Lung (tissue), 12 donors: ENCODE measurements around the gene ATXN1. TPM values are rescaled to one million over a fixed set of nuclear protein-coding genes. Genes with fewer than 3 reads are reported as not detected.

Experiments
- ATAC-seq: fragments of 200-7000 bp; cut with Tn5 transposase; one replicate; pipeline ENCODE4 v1.9.1; 2020; ENCODE audit warnings: moderate number of reproducible peaks; ENCODE audit not compliant: insufficient read depth, low FRiP score
- DNase-seq, 3 donors: peaks; one replicate each; pipeline ENCODE4 v3.0.0-alpha.2; 2013 to 2017
- H3K27ac ChIP-seq, 2 donors: one replicate each; pipeline ENCODE4 v1.5.1; 2013; ENCODE audit warnings: mild to moderate bottlenecking in 2 of 2, moderate library complexity in 2 of 2, control low read depth in 1 of 2, inconsistent platforms in 1 of 2, low read depth in 1 of 2, low read length in 1 of 2
- H3K27me3 ChIP-seq, 3 donors: one replicate each; pipeline ENCODE4 v1.5.1; 2013; ENCODE audit warnings: low read length in 2 of 3; ENCODE audit not compliant: control insufficient read depth in 3 of 3, insufficient read depth in 3 of 3
- H3K36me3 ChIP-seq, 4 donors: one replicate each; pipeline ENCODE4 v1.5.1; 2013; ENCODE audit warnings: low read length in 4 of 4, mild to moderate bottlenecking in 1 of 4, moderate library complexity in 1 of 4; ENCODE audit not compliant: control insufficient read depth in 4 of 4, insufficient read depth in 4 of 4
- H3K4me1 ChIP-seq, 5 donors: one replicate each; pipeline ENCODE4 v1.5.1; 2013; ENCODE audit warnings: low read length in 5 of 5, mild to moderate bottlenecking in 2 of 5, moderate library complexity in 1 of 5; ENCODE audit not compliant: control insufficient read depth in 5 of 5, insufficient read depth in 5 of 5
- H3K4me3 ChIP-seq: one replicate; pipeline ENCODE4 v1.5.1; 2013; ENCODE audit warnings: mild to moderate bottlenecking, control low read depth, moderate library complexity
- H3K9ac ChIP-seq, 2 donors: one replicate each; pipeline ENCODE4 v1.5.1; 2013; ENCODE audit warnings: low read length in 2 of 2, control low read depth in 1 of 2; ENCODE audit not compliant: insufficient read depth in 1 of 2
- H3K9me3 ChIP-seq, 4 donors: one replicate each; pipeline ENCODE4 v1.5.1; 2013; ENCODE audit warnings: low read length in 3 of 4, mild to moderate bottlenecking in 1 of 4, moderate library complexity in 1 of 4; ENCODE audit not compliant: control insufficient read depth in 4 of 4, insufficient read depth in 3 of 4
- WGBS, 2 donors: extraction: QIAGEN DNeasy Blood & Tissue Kit; methylation state at CpG; one replicate each; pipeline ENCODE4 v1.1.7; 2013; 5-methylcytosine and 5-hydroxymethylcytosine counted together
- polyA plus RNA-seq, 2 donors: library from polyadenylated mRNA; stranded (reverse); fragments of 200-250 nt; gene quantifications; one replicate each; pipeline ENCODE4 v1.2.1, GENCODE V29; 2013
- total RNA-seq, 2 donors: library from RNA; depleted of rRNA in 1 of 2; stranded (reverse); fragments of >200 nt in 1 of 2; gene quantifications; one replicate each; pipeline ENCODE4 v1.2.1, GENCODE V29; 2014 to 2021
- TF ChIP-seq, protein P1 (sequence below): IDR thresholded peaks from 2 replicates; pipeline ENCODE4 v1.5.1; 2012; ENCODE audit warnings: mild to moderate bottlenecking; ENCODE audit errors: control extremely low read depth, extremely low read depth
- donor health status: control.
- donor health status: control.
- donor health status: Bipolar disorder and iron deficiency.
- donor health status: healthy.
- donor health status: DM: yes; HTN: yes; CAD: no.

Gene ATXN1
- total and polyA plus RNA-seq, 4 donors, result 9.7 to 108 (median 34.9) TPM

DNA sequence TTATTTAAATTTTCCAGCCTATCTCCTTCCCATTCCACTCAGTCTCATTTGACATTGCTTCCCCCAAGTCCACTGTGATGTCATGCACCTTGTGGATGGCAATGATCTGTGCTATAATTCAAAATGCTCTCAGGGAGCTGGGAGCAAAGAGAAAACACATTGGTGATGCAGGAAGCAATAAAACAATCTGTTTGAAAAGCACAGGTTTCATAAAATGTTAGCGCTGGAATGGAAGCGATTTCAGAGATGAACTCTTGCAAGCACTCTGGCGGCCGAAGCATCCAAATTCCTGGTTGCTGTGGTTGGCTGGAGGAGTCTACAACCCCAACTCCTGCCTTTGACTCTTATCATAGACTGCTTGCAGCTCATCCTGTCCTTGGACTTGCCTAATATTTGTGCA lies 355.9 kb downstream of the ATXN1 start:
- no peaks in the 10 kb centered on the region for H3K9me3 ChIP-seq
- peaks cover 0 to 13% (median 4%) of the 10 kb centered on the region in 5 donors for H3K4me1 ChIP-seq
- TF ChIP-seq, protein P1, sequence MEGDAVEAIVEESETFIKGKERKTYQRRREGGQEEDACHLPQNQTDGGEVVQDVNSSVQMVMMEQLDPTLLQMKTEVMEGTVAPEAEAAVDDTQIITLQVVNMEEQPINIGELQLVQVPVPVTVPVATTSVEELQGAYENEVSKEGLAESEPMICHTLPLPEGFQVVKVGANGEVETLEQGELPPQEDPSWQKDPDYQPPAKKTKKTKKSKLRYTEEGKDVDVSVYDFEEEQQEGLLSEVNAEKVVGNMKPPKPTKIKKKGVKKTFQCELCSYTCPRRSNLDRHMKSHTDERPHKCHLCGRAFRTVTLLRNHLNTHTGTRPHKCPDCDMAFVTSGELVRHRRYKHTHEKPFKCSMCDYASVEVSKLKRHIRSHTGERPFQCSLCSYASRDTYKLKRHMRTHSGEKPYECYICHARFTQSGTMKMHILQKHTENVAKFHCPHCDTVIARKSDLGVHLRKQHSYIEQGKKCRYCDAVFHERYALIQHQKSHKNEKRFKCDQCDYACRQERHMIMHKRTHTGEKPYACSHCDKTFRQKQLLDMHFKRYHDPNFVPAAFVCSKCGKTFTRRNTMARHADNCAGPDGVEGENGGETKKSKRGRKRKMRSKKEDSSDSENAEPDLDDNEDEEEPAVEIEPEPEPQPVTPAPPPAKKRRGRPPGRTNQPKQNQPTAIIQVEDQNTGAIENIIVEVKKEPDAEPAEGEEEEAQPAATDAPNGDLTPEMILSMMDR, result no peak
- no peak overlapping the region for H3K27ac ChIP-seq
- H3K9ac ChIP-seq, result no peak overlapping the region
- no peaks in the 10 kb centered on the region for H3K27me3 ChIP-seq
- no peak for DNase-seq
- H3K4me3 ChIP-seq, result no peak overlapping the region
- H3K36me3 ChIP-seq, result no peaks in the 10 kb centered on the region
- no peak for ATAC-seq
- 96 to 98% methylated on average over 4 of the region's 4 CpGs for WGBS, 2 donors

DNA sequence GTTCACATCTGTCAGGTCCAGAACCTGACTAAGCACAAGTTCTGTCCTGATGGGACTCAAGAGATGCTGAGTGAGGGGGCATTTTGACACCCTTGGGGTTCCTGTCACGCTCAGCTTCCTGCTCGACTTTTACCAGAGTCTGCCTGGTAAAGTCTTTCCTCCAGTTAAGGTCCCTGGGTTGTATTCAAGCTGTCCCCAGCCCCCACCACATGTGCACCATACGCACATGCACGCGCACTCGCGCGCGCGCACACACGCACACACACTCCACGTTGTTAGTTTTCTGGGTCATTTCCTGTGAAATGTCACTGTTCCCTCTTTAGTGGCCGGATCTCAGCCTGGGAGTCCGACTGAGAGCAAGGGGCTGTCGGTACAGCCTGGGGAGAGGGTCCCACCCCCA lies 356.8 kb downstream of the ATXN1 start:
- 86% methylated on average over 15 of the region's 15 CpGs for WGBS, 2 donors
- ATAC-seq (no peak), DNase-seq (no peak)
- no peaks in the 10 kb centered on the region for H3K36me3 ChIP-seq
- H3K9ac ChIP-seq, result peak overlapping the region in 1 of 2 donors; percentile 51
- TF ChIP-seq, protein P1, result no peak
- H3K4me3 ChIP-seq, result no peak overlapping the region
- no peaks in the 10 kb centered on the region for H3K27me3 ChIP-seq
- no peaks in the 10 kb centered on the region for H3K9me3 ChIP-seq
- H3K4me1 ChIP-seq, result peaks cover 0 to 13% (median 4%) of the 10 kb centered on the region in 5 donors
- no peak overlapping the region for H3K27ac ChIP-seq

DNA sequence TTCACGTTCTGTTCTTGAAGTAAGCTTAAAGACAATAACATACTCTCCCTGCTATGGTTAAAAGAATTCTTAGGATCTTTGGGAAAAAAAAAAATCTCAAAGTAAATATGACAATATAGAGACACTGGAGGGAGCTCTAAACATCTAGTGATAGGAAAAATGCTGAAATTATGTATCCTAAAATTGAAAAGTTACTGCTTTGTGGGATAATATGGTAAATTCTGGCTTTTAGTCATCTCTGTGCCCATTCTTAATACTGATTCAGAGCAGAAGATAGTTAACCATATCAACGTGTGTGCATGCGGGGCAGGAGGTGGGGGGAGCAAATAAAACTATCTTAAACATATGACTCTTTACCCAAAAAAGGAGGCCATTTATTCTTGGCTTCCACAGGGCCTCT lies 357.4 kb downstream of the ATXN1 start:
- no peaks in the 10 kb centered on the region for H3K27me3 ChIP-seq
- peaks cover 0 to 15% (median 4%) of the 10 kb centered on the region in 5 donors for H3K4me1 ChIP-seq
- ATAC-seq (no peak), DNase-seq (peak in 2 of 3 donors; percentile 35 to 46)
- WGBS, 2 donors, result 61 to 81% methylated on average over 3 of the region's 3 CpGs
- H3K36me3 ChIP-seq, result no peaks in the 10 kb centered on the region
- no peaks in the 10 kb centered on the region for H3K9me3 ChIP-seq
- no peak overlapping the region for H3K4me3 ChIP-seq
- peak overlapping the region in 1 of 2 donors; percentile 51 for H3K9ac ChIP-seq
- TF ChIP-seq, protein P1, result no peak
- no peak overlapping the region for H3K27ac ChIP-seq

DNA sequence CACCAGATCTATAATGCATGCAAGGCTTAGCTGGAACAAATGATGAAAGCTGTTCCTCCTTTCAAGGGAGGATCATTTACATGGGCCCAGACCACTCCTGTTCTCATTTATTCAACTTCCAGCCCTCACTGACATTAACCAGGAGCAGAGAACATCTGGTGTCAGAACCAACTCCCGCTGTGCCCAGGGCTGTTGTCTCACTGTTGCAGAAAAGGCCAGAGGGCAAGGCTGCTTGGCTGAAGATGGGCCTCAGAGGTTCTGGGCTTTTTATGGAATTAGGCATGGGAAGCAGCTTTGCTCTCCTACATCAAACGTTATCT lies 358.7 kb downstream of the ATXN1 start:
- Histone ChIP-seq H3K4me1 (peaks cover 0 to 17% (median 4%) of the 10 kb centered on the region in 5 donors), H3K9ac (no peak overlapping the region), H3K27me3 (no peaks in the 10 kb centered on the region), H3K27ac (no peak overlapping the region), H3K9me3 (no peaks in the 10 kb centered on the region), H3K4me3 (no peak overlapping the region), H3K36me3 (peaks cover 0 to 2% (median 0%) of the 10 kb centered on the region in 4 donors)
- ATAC-seq, result no peak
- TF ChIP-seq, protein P1, result no peak
- WGBS, 2 donors, result 78 to 89% methylated on average over 2 of the region's 2 CpGs
- no peak for DNase-seq
